Ascending aorta (tissue), 2 donors: ENCODE results near the gene GIMD1. TPM values are rescaled to one million over a fixed set of nuclear protein-coding genes. Genes with fewer than 3 reads are reported as not detected.

ENCODE experiments used
- DNase-seq, 2 donors: peaks; one replicate each; pipeline ENCODE4 v3.0.0-alpha.2; 2019; ENCODE audit warnings: low spot score in 2 of 2
- H3K27ac ChIP-seq, 2 donors: fragments of 200-600 bp; sonication (generic); one replicate each; pipeline ENCODE4 v1.5.1; 2016 to 2017; ENCODE audit warnings: mild to moderate bottlenecking in 1 of 2
- H3K27me3 ChIP-seq: fragments of 200-600 bp; sonication (generic); one replicate; pipeline ENCODE4 v1.5.1; 2017
- H3K36me3 ChIP-seq, 2 donors: fragments of 200-600 bp; sonication (generic); one replicate each; pipeline ENCODE4 v1.5.1; 2016
- H3K4me1 ChIP-seq, 2 donors: fragments of 200-600 bp; sonication (generic); one replicate each; pipeline ENCODE4 v1.5.1; 2016 to 2017; ENCODE audit warnings: mild to moderate bottlenecking in 1 of 2
- H3K4me3 ChIP-seq, 2 donors: fragments of 200-600 bp; sonication (generic); one replicate each; pipeline ENCODE4 v1.5.1; 2016 to 2017; ENCODE audit warnings: mild to moderate bottlenecking in 1 of 2
- H3K9me3 ChIP-seq, 2 donors: fragments of 200-600 bp; sonication (generic); one replicate each; pipeline ENCODE4 v1.5.1; 2016
- CTCF ChIP-seq, 3 experiments: fragments of 200-600 bp in 2 of 3; fragments of 450-650 bp in 1 of 3; sonication (generic) in 2 of 3; IDR thresholded peaks; one replicate each; pipeline ENCODE4 v1.5.1; 2016 to 2019; ENCODE audit warnings: antibody characterized with exemption in 3 of 3, mild to moderate bottlenecking in 1 of 3, moderate library complexity in 1 of 3
- intact Hi-C: fragments of 100-400 bp; cut with DNase I; formaldehyde crosslinking; loops from one replicate; pipeline ENCODE4 v1.15.1; 2023
- total RNA-seq: library from RNA; depleted of rRNA; stranded (reverse); fragments of >200 nt; gene quantifications from one replicate; pipeline ENCODE4 v1.1.0, GENCODE V29; 2016

The GIMD1 gene
- total RNA-seq, 1 donor from 2014 or later = not detected

DNA sequence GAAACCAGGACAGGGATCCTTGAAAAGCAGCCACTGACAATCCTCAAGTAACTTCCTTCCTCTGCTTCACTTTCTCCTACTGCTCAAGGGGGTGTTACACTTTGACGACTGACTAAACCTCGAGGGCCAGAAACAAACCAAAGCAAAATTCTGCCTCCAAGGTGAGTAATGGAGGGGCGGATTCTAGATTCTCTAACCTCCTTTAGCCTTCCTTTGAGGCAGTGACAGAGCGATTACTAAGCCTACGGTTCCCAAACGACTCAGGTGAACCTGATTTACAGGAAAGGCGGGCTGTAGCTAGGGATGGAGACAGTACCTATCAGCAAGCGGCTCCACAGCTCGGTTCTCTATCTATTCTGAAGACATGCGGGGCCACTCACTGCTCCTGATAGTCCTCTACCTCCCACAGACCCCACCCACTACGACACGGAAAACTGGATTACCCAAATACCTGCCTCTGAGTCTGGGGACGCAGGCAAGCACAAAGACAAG lies 53.1 kb downstream of the GIMD1 start:
- intact Hi-C loops = loop anchor here (5.0 to 10.0 kb wide), 4 partner anchors 43 to 1171 kb away; partner anchors contain the start of genes GSTCD, INTS12 and TET2
- Histone ChIP-seq H3K36me3 (no peaks in the 10 kb centered on the region), H3K27ac (peak overlapping the region; percentile 89 to 97), H3K4me1 (peaks cover 3 to 35% of the 10 kb centered on the region in 2 donors), H3K4me3 (peak overlapping the region; percentile 70 to 87), H3K9me3 (no peaks in the 10 kb centered on the region), H3K27me3 (no peaks in the 10 kb centered on the region)
- no peak for TF ChIP-seq CTCF (IDR thresholded peaks at IDR 0.05)
- no peak for DNase-seq

DNA sequence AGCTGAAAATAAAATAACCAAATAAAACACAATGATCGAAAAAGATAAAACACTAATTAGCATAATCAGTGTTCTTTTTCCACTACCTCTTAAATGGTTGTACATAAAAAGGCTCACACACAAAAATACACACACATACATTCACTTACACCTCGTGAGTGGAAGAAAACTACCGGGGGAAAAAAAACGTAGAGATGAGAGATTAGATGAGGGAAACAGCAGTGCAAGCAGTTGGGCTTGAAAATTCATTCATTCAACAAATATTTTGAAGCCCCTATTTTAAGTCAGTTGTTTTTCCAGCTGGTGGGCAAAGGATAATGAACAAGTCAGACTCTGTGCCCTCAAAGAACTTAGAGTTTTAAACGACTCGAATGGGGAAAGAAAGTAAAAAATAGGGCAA lies 53.6 kb downstream of the GIMD1 start:
- Histone ChIP-seq H3K9me3 (no peaks in the 10 kb centered on the region), H3K4me3 (peak overlapping the region; percentile 70 to 87), H3K4me1 (peaks cover 3 to 39% of the 10 kb centered on the region in 2 donors), H3K27ac (peak overlapping the region; percentile 89 to 97), H3K27me3 (no peaks in the 10 kb centered on the region), H3K36me3 (no peaks in the 10 kb centered on the region)
- intact Hi-C loops = loop anchor here (5.0 to 10.0 kb wide), 4 partner anchors 43 to 1170 kb away; partner anchors contain the start of genes GSTCD, INTS12 and TET2
- DNase-seq = no peak
- TF ChIP-seq CTCF (IDR thresholded peaks at IDR 0.05) = no peak

- H3K4me1 ChIP-seq = peaks cover 3 to 49% of the 10 kb centered on the region in 2 donors
- no peak for TF ChIP-seq CTCF (IDR thresholded peaks at IDR 0.05)
- H3K9me3 ChIP-seq = no peaks in the 10 kb centered on the region
- intact Hi-C loops = loop anchor here (10.0 kb wide), 2 partner anchors 388 to 1168 kb away; partner anchors contain the start of gene TET2
- H3K36me3 ChIP-seq = no peaks in the 10 kb centered on the region
- H3K27ac ChIP-seq = peak overlapping the region; percentile 41 to 80
- no peaks in the 10 kb centered on the region for H3K27me3 ChIP-seq
- no peak overlapping the region for H3K4me3 ChIP-seq
- no peak for DNase-seq
These were observed 55.5 kb downstream of the GIMD1 start for GRCh38 chr4:106312997-106313522.

- intact Hi-C loops = loop anchor here (10.0 kb wide), 2 partner anchors 388 to 1168 kb away; partner anchors contain the start of gene TET2
- H3K27ac ChIP-seq = peak overlapping the region; percentile 74 to 80
- H3K27me3 ChIP-seq = no peaks in the 10 kb centered on the region
- DNase-seq = no peak
- H3K36me3 ChIP-seq = no peaks in the 10 kb centered on the region
- peaks cover 0 to 42% of the 10 kb centered on the region in 2 donors for H3K4me1 ChIP-seq
- TF ChIP-seq CTCF (IDR thresholded peaks at IDR 0.05) = no peak
- H3K9me3 ChIP-seq = no peaks in the 10 kb centered on the region
- peak overlapping the region in 1 of 2 donors; percentile 15 for H3K4me3 ChIP-seq
These were observed 56.2 kb downstream of the GIMD1 start for GRCh38 chr4:106312377-106312776.

Other genes with a start within 250 kb of the GIMD1 start
- gene TBCK, start 52.6 kb downstream of the GIMD1 start, total RNA-seq = 35.7 TPM
- 14.9 TPM for gene AIMP1, start 52.2 kb downstream of the GIMD1 start, total RNA-seq